Subcutaneous adipose tissue (tissue), 4 donors: ENCODE measurements around the gene AFDN. TPM values are rescaled to one million over a fixed set of nuclear protein-coding genes. Genes with fewer than 3 reads are reported as not detected.

Experiments
- CTCF ChIP-seq: fragments of 450-650 bp; IDR thresholded peaks from one replicate; pipeline ENCODE4 v1.5.1; 2016; ENCODE audit warnings: low read depth, mild to moderate bottlenecking, control low read depth, antibody characterized with exemption, moderate library complexity
- total RNA-seq, 4 donors: library from RNA; depleted of rRNA; stranded (reverse); fragments of >200 nt; gene quantifications; one replicate each; pipeline ENCODE4 v1.1.0, GENCODE V29; 2016

AFDN gene
- total RNA-seq, 4 donors from 2014 or later: 51.5 to 126 (median 88.1) TPM

GRCh38 chr6:167791091-167791779 lies 35.5 kb upstream of the AFDN start:
- TF ChIP-seq CTCF: no peak

- no peak for TF ChIP-seq CTCF
Observed at GRCh38 chr6:167791780-167792478, 34.8 kb upstream of the AFDN start.

- TF ChIP-seq CTCF: no peak
Observed at GRCh38 chr6:167793421-167793820, 33.3 kb upstream of the AFDN start.

GRCh38 chr6:167794161-167795157 lies 32.3 kb upstream of the AFDN start:
- TF ChIP-seq CTCF: no peak

- no peak for TF ChIP-seq CTCF
Observed at GRCh38 chr6:167795321-167795811, 31.3 kb upstream of the AFDN start.

GRCh38 chr6:167795874-167796191 lies 30.9 kb upstream of the AFDN start:
- no peak for TF ChIP-seq CTCF
